Left forelimb (tissue), 1 donor: ENCODE data around the gene MON1B.
A peak's percentile ranks its signal among the peaks of the same experiment; 100 is the strongest.
"Not testable (repeated sequence)": the region's sequence is repeated elsewhere in the genome, so short reads cannot be mapped to it uniquely, and the experiment has no call there.

Experiments used
- DNase-seq: peaks from one replicate; pipeline ENCODE4 v3.0.0-alpha.2; 2018; ENCODE audit warnings: low spot score

Gene MON1B

DNA sequence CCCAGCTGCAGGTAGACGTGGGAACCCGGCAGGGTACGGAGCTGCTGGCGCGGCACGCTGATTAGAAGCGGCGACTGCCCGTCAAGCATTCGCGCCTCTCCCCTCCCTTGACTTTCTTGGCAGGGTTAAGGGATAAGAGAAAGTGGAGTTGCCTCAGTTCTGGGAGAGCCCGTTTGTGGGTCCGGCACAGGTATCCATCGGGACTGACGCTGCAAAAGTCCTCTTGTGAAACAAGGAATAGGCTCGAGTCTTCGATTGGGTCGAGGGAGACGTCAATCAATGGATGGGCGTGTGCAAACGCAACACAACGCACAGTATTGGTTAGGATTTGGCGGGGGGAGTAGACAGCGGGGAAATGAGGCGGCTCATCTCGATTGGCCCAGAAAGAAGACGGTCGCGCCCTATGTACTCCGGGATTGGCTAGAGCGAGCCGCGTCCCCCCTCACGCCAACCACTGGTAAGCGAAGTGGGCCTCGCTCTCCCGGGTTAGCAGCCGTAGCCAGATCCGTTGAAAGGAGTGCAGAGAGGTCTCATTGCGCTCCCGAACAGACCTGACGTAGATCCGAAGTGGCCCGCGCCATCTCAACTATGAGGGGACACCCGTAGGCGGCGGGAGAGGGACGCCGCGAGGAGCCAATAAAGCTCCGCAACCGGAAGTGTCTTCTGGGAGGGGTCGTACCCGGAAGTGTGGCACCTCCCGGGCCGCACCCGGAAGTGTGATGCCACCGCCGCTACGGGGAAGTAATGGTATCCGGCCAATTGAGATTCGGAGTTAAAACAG lies at the start of gene MON1B:
Gene MON1B, plus strand, starts transcription at position 713 of the 781 bp plus-strand sequence. CDS start 296 bp downstream, outside the sequence.
- peak; percentile 97 for DNase-seq

GRCh38 chr16:77143364-77143763 lies 47.6 kb upstream of the MON1B start:
- no peak for DNase-seq

DNA sequence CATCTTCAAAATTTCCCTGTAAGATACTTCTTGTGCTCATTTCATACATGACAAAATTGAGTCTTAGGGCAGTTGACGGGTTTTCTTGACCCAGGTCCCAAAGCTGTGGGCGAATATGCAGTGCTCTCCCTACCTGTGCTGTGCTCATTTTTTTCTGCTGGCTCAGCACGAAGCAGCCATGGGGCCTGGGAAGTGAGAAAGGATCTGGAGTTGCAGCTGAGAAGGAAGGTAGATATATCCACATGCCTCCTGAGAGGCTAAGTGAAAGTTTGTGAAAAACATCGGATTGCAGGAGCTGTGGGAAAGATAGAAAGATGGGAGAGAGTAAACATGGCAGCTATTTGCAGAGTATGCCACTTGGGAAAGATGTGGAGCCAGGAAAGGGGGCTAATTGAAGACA lies 42.9 kb upstream of the MON1B start:
- no peak for DNase-seq

DNA sequence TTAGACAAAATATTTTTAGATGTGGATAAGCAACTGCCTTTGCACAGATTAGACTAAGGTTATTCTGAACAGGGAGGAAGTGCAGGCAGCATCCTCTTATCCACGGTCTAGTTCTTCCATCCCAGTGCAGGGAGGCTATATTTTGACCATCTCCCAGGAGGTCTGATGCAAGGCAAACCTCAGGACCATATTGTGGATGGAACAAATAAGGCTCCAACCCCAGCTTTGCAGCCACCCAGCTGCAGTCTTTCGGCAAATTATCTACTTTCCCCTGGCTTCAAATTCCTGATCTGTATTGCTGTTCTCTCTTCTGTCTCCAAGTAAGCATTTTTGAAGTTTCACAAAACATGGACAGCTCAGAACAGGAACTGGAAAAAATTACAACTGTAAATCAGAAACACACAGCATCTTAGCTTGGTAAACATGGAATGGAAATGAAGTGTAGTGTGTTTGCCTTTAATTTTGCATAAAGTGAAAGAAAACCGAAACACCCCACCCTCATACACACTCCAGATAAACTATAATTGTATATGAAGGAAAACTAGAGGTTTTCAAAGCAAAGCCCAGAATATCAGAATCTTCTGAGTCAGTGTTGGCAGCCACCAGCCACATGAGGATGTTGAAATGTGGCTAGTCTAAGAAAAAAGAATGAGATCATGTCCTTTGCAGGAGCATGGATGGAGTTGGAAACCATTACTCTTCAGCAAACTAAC lies 33.5 kb upstream of the MON1B start:
- no peak for DNase-seq

GRCh38 chr16:77158293-77158692 lies 32.7 kb upstream of the MON1B start:
- no peak for DNase-seq

DNA sequence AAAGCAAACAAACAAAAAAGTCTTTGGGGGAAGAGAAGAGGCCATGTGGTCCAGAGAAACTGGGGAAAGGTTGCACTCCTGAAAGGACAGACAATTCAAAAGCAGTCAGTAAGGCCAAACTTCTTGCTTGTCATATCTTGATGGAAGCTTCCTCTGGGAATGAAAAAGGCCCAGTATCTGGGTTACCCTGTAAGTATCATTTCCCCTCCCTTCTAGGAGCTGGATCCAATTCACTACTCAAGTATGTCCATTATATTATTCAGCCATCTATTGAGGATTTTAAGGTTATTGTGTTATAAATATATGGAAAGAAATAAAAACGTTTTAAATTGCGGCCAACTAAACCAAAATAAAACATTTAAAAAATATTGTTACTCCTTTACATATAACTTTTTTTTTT lies 26.0 kb upstream of the MON1B start:
- no peak for DNase-seq

DNA sequence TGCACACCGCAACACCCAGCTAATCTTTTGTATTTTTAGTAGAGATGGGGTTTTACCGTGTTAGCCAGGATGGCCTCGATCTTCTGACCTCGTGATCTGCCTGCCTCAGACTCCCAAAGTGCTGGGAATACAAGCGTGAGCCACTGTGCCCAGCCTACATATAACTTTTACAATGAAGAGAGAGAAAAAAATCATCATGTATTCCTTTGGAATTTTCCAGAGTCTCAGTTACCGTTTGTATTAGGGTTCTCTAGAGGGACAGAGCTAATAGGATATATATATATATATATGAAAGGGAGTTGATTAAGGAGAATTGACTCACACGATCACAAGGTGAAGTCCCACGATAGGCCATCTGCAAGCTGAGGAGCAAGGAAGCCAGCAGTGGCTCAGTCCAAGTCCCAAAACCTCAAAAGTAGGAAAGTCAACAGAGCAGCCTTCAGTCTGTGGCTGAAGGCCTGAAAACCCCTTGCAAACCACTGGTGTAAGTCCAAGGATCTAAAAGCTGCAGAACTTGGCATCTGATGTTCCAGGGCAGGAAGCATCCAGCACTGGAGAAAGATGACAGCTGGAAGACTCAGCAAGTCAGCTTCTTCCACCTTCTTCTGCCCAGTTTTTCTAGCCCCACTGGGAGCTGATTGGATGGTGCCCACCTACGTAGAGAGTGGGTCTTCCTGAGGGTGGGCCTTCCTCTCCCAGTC lies 25.3 kb upstream of the MON1B start:
- DNase-seq: not testable (repeated sequence)

DNA sequence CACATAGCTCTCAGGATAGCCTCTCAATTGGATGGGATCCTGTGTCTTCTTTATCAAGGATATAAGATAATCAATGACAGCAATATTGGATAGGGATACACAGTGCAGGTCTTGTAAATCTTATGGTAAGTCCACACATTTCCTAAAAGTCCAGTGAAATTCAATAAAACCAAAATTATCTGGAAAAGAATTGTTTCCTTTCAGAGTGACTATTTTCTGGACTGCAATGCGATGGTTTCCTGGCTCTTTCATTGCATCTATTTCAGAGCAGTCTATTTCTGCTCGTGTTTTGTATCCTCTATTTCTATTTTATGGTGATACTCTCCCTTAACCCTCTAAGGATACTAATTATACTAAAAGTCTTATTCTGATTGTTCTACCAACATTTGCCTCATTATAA lies 24.3 kb upstream of the MON1B start:
- no peak for DNase-seq

GRCh38 chr16:77168901-77169300 lies 22.1 kb upstream of the MON1B start:
- no peak for DNase-seq

- DNase-seq: no peak
Observed at GRCh38 chr16:77169650-77170236, 21.2 kb upstream of the MON1B start.

- DNase-seq: no peak
Observed at GRCh38 chr16:77170805-77171204, 20.2 kb upstream of the MON1B start.

DNA sequence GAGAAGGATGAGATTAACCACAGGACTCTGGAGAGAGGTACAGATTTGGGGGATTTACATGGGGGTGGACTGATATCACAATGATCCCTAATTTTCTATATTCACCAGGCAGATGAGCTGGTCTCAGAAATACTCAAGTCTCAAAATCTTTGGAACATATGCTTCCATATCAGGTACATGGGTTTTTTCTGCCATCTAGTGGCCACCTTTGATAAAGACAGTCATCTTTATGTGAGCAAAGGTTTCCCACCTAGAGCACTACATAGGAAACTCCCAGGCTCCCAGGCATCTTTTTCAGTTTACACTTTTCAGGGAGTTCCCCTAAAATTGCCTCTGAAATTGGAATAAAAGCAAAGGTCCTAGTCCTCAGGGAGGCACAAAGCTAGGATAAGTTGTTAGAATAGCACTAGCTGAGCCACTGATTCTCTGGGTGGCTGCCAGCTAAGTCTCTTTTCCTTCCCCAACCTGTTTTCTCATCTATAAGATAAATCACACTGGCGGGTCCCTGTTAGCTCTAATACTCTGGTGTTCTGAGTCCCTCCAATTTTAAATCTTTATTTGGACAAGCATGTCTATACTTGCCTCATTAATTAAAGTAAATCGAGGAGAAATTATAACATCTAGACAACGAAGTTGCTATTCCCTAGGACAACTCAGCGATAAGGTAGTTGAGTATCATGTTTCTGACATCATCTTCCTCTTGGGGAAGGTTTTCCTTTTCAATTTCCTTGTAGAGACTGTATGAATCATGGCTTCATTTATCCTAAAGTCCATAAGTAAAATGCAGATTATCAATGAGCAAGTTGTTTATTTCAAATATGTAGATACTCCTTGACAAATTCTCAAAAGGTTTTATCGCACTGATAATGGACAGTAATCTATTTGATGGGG lies 19.0 kb upstream of the MON1B start:
- no peak for DNase-seq

- no peak for DNase-seq
Observed at GRCh38 chr16:77172951-77173350, 18.0 kb upstream of the MON1B start.

- DNase-seq: no peak
Observed at GRCh38 chr16:77183137-77183536, 7.9 kb upstream of the MON1B start.

- DNase-seq: not testable (repeated sequence)
Observed at GRCh38 chr16:77186298-77186697, 4.7 kb upstream of the MON1B start.

DNA sequence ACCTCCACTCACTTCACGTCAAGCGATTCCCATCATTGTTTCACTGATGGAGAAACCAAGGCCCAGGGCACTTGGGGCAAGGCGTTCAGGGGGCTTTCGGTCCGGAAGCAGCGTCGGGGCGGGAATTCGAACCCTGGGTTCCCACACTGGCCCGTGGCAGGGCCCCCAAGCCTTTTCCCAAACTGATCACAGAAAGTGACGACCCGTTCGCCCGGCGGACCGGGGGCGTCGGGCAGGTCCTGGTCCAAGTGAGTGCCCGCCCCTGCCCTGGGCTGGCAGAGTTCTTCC lies 856 bp upstream of the MON1B start:
- DNase-seq: no peak

DNA sequence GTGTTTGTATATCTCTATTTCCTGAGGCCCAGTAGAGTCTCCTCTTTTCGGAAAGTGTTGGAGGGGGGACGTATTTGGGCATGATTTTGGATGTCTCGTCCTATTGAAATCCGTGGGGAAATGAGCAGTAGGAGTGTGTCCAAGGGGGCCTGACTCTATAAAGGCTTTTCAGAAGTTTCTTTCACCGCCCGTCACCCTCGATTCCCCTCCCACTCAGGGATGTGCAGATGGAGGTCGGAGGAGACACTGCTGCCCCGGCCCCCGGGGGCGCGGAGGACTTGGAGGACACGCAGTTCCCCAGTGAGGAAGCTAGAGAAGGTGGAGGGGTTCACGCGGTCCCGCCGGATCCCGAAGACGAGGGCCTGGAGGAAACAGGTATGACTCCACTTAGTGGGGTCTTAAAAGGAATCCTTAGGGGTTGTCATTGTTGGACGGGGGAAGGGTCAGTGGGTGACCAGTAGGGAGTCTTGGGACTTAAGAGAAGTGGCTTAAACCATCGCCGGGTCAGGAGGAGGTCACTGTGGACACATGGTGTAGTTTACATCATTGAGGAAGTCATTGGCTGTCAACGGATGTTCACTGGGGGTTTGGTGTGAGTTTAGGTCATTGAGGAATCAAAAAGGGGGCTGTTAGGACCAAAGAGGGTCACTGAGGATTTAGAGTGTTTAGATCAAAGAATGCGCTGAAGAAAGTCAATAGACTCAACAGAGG lies 424 bp downstream of the MON1B start:
- DNase-seq: no peak

GRCh38 chr16:77193377-77193776 lies 2.4 kb downstream of the MON1B start:
- DNase-seq: no peak

GRCh38 chr16:77194295-77195231 lies 3.6 kb downstream of the MON1B start:
- no peak for DNase-seq

DNA sequence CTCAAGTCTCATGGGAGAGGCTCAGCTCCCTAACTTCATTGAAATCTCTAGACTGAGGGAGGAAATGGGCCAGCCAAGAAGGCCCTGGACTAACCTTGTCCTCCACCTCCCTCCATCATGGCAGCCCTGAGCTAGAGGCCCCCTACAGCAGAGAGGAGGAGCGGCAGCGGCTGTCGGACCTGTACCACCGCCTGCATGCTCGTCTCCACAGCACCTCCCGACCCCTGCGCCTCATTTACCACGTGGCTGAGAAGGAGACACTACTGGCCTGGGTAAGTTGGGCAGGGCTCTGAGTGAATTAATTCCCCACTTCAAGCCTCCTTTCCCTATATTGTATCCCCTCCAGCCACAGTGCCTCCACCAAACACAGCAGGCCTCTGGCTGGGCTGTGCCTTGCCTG lies 4.4 kb downstream of the MON1B start:
- no peak for DNase-seq
